NCI-H2196 treated with DMSO at 0.1 percent for 48 hours (cell line): ENCODE results near the gene SCD5.

ENCODE experiments used
- DNase-seq: peaks from one replicate; lab custom pipeline; 2025; ENCODE audit not compliant: unreplicated experiment; lab: John Stamatoyannopoulos, UW

The SCD5 gene

DNA sequence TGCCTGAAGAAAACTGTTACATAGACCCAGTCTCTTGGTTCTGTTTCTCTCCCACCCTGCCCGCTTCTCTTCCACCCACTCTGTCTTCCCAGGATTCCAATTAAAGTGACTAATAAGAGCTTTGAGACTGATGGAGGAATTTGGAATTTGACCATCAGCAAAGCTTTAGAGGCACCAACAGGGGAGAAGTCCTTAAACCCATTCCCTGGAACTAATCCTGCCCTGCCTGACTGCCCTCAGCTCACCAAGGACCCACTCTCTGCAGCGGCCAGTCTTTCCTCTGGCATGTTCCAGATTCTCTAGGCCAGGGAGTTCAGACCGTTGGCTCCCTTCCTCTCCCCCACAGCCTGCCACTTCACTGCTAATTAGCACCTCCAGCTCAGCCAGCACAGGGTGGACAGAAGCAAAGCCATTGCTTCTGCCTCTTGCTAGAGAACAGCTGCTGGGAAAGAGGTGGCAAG lies 23.9 kb downstream of the SCD5 start:
- DNase-seq = no peak

DNA sequence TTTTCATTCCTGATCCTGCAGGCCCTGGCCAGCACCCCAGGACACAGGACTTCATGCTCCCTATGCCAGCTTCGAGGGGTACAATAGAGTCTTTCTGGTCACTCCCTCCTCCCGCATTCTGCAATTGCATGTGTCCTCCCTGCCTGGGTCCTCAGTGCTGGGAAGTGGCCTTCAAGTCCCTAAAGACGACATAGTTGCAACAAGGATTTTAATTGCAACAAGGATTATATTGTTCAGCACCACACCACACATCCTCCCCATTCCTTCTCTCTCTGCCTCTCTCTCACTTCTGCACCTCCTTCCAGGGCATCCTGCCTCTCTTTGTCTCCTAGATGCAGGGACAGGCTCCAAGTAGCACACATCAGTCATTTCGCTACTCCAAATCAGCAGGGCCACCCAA lies 25.5 kb downstream of the SCD5 start:
- no peak for DNase-seq

DNA sequence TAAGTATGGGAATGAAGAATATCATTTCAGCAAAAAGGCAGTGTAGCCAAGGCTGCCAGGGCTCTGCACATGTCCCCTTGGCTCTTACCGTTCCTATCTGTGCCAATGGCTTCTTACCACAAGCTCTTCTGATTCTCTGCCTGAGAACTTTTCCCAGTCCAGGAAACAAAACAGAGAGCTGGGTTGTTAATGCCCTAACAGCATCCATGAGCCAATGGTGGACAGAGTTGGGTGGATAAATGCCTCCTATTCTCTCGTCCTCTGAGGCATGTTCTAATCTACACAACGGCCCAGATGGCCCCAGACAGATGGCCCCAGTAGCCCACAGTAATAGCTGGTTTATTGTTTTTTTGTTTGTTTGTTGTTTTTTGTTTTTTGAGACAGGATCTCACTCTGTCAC lies 28.0 kb downstream of the SCD5 start:
- DNase-seq = no peak

DNA sequence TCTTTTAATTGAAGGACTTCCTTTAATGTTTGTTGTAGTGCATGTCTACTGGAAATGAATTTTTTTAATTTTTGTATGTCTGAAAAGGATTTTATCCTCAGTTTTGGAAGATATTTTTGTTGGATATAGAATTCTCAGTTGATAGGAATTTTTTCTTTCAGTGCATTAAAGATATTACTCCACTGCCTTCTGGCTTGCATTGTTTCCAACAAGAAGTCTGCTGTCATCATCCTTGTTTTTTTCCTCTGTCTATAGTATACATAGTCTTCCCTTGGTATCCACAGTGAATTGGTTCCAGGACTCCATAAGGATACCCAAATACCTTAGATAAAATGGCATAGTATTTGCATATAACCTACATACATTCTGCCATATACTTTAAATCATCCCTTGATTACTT lies 33.5 kb downstream of the SCD5 start:
- no peak for DNase-seq

DNA sequence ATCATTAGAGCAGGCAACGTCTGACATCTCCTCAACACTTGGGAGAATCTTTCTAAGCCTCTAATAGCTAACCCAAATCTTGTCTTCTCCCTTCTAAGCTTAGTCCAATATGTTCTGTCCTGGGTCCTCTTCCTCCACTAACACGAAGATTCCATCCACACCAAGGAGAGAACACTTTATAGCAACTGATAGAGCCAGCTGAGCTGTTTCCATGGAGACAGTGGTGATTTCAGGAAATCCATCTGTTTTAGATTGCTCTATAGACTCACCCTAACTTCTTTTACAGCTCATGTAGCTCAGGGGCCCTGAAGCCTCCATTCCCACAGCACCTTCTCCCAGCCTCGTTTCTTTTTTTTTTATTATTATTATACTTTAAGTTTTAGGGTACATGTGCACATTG lies 37.4 kb downstream of the SCD5 start:
- DNase-seq = no peak

DNA sequence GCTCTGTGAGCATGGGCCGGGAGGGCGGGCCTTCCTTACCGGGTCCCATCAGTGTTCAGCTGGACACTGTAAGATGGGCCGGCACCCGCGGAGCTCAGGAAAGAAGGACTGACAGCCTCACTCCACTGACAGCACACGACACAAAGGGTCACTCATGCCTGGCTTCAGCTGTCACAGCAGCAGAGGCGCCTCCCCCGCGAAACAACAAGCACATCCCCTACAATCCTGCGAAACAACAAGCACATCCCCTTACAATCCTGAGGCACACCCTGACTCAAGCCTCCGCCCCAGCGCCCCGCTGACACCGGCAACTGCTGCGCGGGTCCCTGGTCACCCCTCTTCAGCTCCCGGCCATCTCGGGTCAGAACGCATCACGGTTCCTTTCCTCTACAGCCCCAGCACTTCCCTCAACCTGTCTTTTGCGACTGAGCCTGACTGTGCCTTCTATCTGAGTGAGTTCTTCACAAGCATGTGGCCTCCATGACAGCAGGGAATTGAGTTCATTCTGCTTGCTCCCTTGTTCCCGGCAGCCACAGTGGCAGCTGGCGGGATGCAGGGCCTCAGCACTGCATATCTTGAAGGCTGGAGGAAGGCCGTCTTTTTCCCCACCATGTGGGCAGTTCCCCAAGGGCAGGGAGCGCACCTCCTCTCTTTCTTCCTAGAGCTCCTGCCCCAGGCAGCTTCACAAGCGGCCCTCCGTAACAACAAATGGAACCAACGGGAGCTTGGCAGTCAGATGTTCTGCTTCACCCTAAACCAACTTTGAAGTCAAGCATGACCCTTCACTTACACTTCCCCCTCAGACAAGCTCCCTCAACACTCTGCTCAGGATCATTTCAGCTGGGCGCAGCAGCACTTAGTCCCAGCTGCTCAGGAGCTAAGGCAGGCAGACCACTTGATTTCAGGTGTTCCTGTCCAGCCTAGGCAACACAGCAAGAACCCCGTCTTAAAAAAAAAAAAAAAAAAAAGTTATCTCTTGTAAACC lies 39.6 kb downstream of the SCD5 start:
- no peak for DNase-seq

DNA sequence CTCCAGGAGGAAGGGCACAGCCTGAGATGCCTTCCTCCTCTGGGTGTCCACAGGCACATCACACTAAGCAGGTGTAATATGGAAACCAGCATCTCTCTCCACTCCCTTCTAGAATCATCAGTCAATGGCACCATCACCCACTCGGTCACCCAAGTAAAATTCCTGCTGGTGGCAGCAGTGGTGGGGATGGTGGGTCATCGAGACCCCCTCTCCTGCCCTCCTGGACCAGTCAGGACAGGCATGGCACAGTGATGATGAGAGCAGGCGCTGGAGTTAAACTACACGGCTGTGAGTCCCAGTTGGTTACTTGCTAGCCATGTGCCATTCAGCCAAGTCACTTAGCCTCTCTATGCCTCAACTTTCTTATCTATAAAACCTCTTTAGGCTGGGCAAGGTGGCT lies 42.5 kb downstream of the SCD5 start:
- DNase-seq = no peak

DNA sequence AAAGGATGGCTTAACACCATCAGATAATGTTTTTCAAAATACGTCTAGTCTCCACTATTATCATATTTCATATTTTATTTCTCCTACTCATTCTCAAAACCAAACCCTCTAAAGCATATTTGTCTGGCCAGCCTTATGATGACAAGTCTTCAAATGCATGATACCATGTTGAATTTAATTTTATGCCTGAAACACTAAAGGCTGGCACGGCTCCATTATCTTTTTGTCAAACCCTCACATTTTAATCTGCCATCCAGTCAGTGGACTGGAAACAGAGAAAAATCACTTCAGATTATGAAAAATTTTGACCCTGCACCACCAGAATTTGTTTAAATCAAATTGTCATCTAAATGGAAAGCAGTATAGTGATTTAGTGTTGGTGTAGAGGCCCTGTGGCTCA lies 42.9 kb downstream of the SCD5 start:
- no peak for DNase-seq

DNA sequence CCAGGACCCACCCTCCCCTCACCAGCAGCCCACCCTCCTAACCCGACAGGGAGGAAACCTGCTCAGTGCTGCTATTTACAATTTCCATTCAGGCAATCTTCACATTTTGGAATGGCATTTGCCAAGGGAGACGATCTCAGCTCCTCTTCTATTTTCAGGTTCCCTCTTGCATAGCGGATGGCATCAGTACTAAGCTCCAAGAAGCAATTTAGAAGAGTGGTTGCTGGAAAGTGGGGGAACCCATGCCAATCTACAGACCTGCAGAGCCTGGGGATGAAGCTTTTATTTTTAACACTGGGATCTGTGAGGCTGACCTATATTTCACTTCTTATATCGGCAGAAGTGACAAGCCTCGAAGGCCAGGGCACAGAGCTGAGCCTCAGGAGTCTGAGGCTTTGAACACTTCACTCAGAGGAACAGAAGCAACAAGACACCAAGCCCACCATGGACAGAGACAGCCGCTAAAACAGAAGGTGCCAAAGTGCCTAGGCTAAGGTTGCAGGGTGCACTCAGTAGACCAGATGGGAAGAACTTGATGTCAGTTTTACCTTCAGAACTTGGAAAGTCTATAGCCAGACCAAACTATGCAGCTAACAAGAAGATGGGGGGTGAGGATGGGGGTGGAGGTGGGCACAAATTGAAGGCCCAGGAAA lies 44.0 kb downstream of the SCD5 start:
- DNase-seq = no peak

DNA sequence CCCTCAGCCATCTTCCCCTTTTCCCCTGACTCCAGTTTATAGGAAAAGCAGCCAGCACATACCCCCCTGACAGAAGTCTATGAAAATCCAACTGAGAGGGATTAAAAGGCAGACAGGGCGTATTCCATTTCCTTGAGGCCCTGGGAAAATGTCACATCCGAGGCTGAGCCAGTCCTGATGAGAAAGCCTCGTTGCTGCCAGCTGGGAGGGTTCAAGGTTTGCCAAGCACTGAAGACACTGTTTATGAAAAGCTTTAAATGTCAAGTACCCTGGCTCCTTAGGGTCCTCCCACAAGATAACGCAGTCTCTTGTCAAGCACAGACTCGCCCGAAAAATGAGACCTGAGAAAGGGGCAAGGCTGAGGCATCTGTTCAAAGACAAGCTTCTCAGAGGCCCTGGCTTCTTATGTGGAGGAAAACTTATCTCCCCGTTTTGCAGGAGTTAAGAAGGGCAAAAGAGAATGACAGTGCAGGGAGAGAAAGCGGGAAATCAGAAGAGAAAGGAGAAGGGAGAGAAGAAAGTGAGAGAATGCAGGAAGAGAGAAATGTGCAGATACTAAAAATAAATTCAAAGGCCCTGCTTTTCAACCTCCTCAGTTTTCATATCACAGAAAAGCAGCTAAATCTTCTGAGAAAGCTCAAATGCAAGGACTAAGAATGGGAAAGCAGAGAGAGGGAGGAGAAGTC lies 44.7 kb downstream of the SCD5 start:
- DNase-seq = no peak

DNA sequence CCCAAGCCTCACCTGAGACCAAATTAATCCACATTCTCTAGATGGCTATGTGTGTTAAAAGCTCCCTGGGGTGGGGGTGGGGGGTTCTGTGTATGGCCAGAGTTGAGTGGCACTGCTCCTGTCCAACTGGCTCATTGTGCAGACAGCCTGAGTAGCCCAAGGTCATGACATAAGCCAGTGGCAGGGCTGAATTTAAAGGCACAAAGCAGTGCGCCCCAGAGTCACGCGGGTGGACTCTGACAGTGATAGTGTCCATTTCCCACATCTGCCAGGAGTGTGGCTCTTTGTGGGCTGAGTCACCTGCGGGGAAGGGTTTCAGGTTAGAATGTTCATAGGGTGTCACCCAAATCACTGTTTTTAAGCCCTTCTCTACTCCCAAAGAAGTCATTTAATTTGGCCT lies 45.4 kb downstream of the SCD5 start:
- no peak for DNase-seq

DNA sequence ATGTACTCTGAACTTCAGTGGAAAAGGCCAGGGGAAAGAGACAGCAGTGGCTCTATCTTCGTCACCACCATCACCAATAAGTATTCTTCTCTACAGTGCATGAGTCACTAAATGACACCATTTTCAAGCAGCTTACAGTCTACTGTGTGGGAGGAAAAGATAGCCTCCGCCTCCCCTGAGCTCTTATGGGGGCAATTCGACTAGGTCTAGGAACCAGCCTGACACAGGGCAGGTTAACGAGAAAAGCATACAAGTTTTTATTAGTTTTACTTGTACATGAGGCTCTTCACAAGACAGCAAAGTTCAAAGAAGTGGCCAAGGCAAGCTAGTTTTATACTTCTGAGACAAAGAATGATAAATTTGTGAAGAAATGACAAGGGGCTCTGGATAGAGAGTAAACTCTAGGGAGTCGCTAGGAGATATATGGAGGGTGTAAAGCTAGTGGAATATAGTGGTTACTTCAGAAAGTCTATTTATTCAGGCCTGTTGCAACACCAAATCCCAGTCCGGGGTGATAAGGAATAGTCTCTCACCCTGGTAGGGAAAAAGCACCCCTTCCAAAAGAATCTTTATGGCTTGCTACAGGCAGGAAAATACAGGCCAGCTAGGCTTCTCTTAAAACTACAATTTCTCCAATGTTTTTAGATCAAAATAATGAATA lies 49.7 kb downstream of the SCD5 start:
- no peak for DNase-seq

DNA sequence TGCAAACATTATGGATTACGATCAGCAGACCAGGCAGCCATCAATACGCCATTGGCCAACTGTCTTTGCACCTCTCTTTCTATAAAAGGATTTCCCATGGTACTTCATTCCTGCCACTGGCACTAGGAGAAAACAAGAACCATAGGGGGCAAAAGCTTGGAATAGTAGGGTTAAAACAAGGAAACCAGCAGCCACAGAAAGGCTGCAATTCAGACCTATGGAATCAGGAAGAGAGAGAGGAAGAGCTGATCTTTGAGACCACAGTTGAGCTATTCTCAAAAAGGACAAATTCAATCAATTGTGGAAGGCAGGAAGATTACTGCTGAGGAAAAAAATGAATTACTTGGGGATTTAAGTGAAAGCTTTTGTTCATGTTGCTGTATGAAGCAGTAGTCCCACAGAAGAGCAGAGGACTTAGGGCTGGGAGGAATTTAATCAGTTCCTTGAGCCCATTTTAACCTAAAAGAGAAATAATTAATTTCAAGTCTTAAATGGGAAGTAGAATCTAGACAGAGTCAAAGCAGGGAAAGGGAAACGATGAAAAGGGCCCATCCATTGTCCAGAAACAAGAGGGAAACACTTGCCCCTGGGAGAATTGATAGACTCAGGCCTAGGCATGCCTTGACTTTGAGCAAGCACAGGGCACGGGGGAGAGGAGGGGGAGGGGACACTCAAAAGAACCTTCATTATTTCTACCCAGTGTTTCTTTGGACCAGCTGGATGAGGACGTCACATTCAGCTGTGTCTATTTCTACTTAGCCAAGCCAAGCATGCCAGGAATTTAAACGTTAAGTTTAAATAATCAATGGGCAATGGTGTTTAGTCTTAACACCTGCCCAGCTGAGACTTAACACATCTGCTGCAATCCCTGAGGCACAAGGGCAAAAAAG lies 50.7 kb downstream of the SCD5 start:
- DNase-seq = no peak

DNA sequence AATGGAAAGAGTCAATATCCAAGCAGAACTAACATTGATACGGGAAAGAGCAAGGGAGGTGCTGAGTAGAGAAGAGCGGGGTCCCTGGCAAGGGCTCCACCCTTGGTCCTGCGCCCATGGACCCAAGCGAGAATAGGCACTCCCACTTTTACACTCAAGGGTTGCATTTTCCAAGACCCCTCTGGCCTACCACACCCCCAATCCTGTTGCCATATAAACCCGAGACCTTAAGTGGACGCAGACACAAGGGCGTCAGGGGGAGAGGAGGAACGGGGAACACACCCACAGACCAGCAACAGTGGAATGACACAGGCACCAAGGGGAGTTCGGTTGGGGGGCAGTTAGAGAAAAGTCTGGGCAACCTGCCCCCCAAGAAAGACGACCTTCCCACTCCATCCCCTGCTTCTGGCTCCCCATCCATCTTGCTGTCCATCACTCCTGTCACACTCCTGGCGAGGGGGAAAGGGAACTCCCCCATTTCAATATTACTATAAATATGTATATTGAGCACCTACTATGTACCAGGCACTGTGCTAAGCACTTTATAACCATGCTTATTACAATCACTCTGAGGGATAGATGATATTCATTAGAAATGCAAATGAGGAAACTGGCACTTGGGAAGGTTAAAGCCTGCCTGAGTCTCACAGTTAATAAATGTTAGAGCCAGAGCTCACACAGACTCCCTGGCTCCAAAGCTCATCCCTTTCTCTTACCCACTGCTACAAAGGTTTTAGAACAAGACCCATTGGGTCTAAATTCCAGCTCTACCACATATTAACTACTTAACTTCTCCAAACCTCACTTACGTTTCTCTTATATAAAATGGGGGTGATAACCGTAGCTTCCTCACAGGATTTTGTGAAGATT lies 51.7 kb downstream of the SCD5 start:
- DNase-seq = no peak

DNA sequence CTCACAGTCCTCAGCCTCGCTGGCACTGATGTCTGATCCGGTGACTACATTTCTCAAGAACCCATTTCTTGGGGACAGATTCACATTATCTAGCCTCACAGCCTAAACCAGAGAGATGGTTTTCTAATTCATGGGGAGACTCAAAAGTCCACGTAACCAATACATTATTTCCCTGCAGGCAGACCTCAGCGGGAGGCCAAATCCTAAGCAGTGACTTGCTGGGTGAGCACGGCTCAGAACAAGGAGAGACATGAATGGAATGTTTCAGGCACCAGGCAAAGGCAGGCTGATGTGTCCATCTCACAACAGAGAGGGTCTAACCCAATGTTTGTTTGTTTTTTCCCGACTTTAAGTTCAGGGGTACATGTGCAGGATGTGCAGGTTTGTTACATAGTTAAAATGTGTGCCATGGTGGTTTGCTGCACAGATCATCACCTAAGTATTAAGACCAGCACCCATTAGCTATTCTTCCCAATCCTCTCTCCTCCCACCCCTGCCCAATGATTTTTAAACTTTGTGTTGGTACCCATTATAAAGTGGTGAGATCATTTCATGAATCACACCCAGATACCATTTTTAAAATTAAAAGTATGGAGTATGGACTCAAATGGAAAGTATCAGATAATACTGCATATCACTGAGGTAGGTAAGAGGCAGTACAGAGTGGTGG lies 53.3 kb downstream of the SCD5 start:
- DNase-seq = no peak

DNA sequence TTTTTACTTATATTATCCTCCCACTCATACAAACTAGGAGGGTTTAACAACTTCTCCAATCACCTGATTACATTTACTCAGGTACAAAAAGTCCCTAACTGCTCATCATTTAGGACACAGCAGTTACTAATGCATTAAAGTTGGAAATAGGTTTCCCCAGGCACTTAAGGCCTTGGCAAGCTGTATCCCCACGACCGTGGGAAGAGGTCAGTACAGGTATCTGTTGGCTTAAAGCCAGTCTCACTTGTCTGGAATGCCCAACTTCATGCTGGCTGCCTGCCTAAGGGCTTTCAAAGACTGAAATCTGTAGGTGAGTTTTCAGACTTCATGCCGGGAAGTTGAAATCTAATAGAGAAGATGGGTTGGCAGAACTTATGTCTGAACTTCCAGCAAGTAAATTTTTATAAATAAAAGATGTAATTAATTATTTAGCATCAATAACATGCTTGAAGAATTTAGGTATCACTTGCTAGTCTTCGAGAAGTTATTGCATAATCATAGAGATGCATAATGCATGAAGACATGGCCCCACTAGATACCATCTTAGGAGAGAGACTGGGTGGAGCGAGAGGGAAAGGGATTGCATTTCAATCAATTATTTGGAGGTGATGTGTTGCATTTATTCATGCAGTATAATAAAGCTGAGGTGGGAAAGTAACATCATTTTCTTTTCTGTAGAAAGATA lies 54.2 kb downstream of the SCD5 start:
- DNase-seq = no peak

DNA sequence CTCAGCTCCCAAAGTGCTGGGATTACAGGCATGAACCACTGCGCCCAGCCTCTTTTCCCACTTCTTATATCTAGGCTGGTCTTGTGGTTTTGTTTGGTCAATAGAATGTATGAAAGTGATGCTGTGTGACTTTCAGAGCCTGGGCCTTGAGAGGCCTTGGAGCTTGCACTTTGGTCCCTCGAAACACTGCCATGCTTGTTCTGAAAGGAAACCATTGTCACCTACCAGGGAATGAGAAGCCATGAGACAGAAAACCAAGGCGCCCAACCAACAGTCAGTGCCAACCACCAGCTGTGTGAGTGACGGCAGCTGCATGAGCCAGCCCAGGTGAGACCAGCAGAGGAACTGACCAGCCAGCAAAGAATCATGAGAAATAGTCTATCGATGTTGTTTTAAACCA lies 57.4 kb downstream of the SCD5 start:
- DNase-seq = no peak
